Neuronal stem cell (in vitro differentiated cells): ENCODE measurements around the gene CAP1.

ENCODE experiments used
- DNase-seq: peaks from one replicate; pipeline ENCODE4 v3.0.0-alpha.2; 2013; ENCODE audit warnings: low spot score
- H2AFZ ChIP-seq: one replicate; pipeline ENCODE4 v1.6.1; 2013; ENCODE audit warnings: mild to moderate bottlenecking, low read length, inconsistent platforms
- H2AK5ac ChIP-seq: 2 replicates; pipeline ENCODE4 v1.6.1; 2013; ENCODE audit warnings: low read depth, mild to moderate bottlenecking, inconsistent platforms, low read length, moderate library complexity, mixed read lengths
- H2BK120ac ChIP-seq: 2 replicates; pipeline ENCODE4 v1.6.1; 2013; ENCODE audit warnings: low read depth, mild to moderate bottlenecking, inconsistent platforms, low read length, moderate library complexity, mixed read lengths
- H2BK12ac ChIP-seq: one replicate; pipeline ENCODE4 v1.6.1; 2013; ENCODE audit warnings: low read length, inconsistent platforms
- H2BK15ac ChIP-seq: 2 replicates; pipeline ENCODE4 v1.6.1; 2013; ENCODE audit warnings: mild to moderate bottlenecking, low read length, inconsistent platforms, mixed read lengths
- H2BK5ac ChIP-seq: one replicate; pipeline ENCODE4 v1.6.1; 2013; ENCODE audit warnings: inconsistent platforms, mild to moderate bottlenecking, low read length, moderate library complexity
- H3K14ac ChIP-seq: one replicate; pipeline ENCODE4 v1.6.1; 2013; ENCODE audit warnings: low read length, inconsistent platforms
- H3K18ac ChIP-seq: 2 replicates; pipeline ENCODE4 v1.6.1; 2013; ENCODE audit warnings: low read length, inconsistent platforms
- H3K23ac ChIP-seq: 2 replicates; pipeline ENCODE4 v1.6.1; 2013; ENCODE audit warnings: low read depth, mild to moderate bottlenecking, mixed read lengths, low read length, inconsistent platforms; ENCODE audit not compliant: poor library complexity
- H3K27ac ChIP-seq: replicated peaks from 3 replicates; pipeline ENCODE4 v1.5.1; 2013; ENCODE audit warnings: low read length, inconsistent platforms
- H3K27me3 ChIP-seq, 3 experiments: 2 replicates each; pipeline ENCODE4 v1.6.1; 2013; ENCODE audit warnings: low read length in 3 of 3, mild to moderate bottlenecking in 2 of 3, inconsistent platforms in 1 of 3, low read depth in 1 of 3, mixed read lengths in 1 of 3, moderate library complexity in 1 of 3; ENCODE audit not compliant: control insufficient read depth in 3 of 3, insufficient read depth in 3 of 3
- H3K36me3 ChIP-seq, 2 donors: replicated peaks in 1 of 2; 2 replicates each; pipeline ENCODE4 v1.6.1; 2013; ENCODE audit warnings: low read length in 2 of 2; ENCODE audit not compliant: control insufficient read depth in 2 of 2, insufficient read depth in 2 of 2
- H3K4ac ChIP-seq: 2 replicates; pipeline ENCODE4 v1.6.1; 2013; ENCODE audit warnings: inconsistent platforms, mild to moderate bottlenecking, low read length, moderate library complexity
- H3K4me1 ChIP-seq, 2 donors: 1 replicate in 1 of 2; 2 replicates in 1 of 2; pipeline ENCODE4 v1.6.1; 2013; ENCODE audit warnings: low read length in 2 of 2, low read depth in 1 of 2; ENCODE audit not compliant: control insufficient read depth in 2 of 2, insufficient read depth in 1 of 2
- H3K4me2 ChIP-seq: one replicate; pipeline ENCODE4 v1.6.1; 2013; ENCODE audit warnings: mild to moderate bottlenecking, low read length, inconsistent platforms; ENCODE audit not compliant: insufficient read depth, poor library complexity, severe bottlenecking
- H3K4me3 ChIP-seq, 2 donors: 2 replicates each; pipeline ENCODE4 v1.5.1; 2013; ENCODE audit warnings: low read length in 2 of 2, mild to moderate bottlenecking in 2 of 2, inconsistent platforms in 1 of 2, moderate library complexity in 1 of 2
- H3K79me1 ChIP-seq: one replicate; pipeline ENCODE4 v1.6.1; 2013; ENCODE audit warnings: low read depth, mild to moderate bottlenecking, inconsistent platforms, low read length, moderate library complexity
- H3K9ac ChIP-seq: one replicate; pipeline ENCODE4 v1.6.1; 2013; ENCODE audit warnings: mild to moderate bottlenecking, low read depth, low read length, inconsistent platforms; ENCODE audit not compliant: poor library complexity
- H3K9me3 ChIP-seq, 2 donors: replicated peaks in 1 of 2; 2 replicates each; pipeline versions ENCODE3 to v1.6.1; 2013; ENCODE audit warnings: low read length in 2 of 2, mild to moderate bottlenecking in 2 of 2, inconsistent platforms in 1 of 2, low read depth in 1 of 2, mixed read lengths in 1 of 2, moderate library complexity in 1 of 2; ENCODE audit not compliant: control insufficient read depth in 2 of 2, insufficient read depth in 1 of 2
- H4K8ac ChIP-seq: one replicate; pipeline ENCODE4 v1.6.1; 2013; ENCODE audit warnings: low read depth, mild to moderate bottlenecking, inconsistent platforms, low read length, moderate library complexity
- H4K91ac ChIP-seq: one replicate; pipeline ENCODE4 v1.6.1; 2013; ENCODE audit warnings: low read length, low read depth, mild to moderate bottlenecking, inconsistent platforms; ENCODE audit not compliant: poor library complexity
- WGBS, 2 donors: extraction: QIAGEN DNeasy Blood & Tissue Kit; methylation state at CpG; one replicate each; pipeline ENCODE4 v1.1.7; 2013; ENCODE audit warnings: missing lambda C conversion rate in 2 of 2, mixed read lengths in 1 of 2; ENCODE audit not compliant: insufficient read length in 2 of 2, insufficient replicate concordance in 1 of 2; ENCODE audit errors: extremely low coverage in 2 of 2; 5-methylcytosine and 5-hydroxymethylcytosine counted together

The CAP1 gene

DNA sequence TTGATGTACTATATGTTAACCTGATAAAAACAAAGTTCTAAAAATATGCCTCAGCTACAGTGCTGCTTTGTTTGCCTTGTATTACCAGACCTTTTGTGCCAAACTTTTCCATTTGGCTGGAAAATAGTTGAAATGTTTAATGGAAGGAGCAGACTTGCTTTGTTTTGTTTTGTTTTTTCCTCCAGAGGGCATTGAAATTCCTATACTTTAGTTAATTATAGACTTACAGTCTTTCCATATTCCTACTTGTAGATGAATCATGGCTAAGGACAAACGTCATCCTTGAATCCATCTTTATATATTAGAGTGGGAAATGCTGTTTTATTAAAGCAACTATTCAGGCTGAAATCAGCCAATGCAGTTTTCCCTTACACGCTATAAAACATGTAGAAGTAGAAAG is 6.7 kb downstream of the CAP1 start:
- peaks cover 3% of the 10 kb centered on the region for H3K79me1 ChIP-seq

GRCh38 chr1:40047769-40048168 is 7.2 kb downstream of the CAP1 start:
- Histone ChIP-seq H3K4me1 (no peaks in the 10 kb centered on the region), H3K18ac (no peak overlapping the region), H2BK12ac (no peak overlapping the region), H3K36me3 (peaks cover 0 to 54% of the 10 kb centered on the region in 2 donors), H3K79me1 (peaks cover 2% of the 10 kb centered on the region), H3K4me2 (no peak overlapping the region), H3K27me3 (no peaks in the 10 kb centered on the region), H3K14ac (no peak overlapping the region), H3K9me3 (no peaks in the 10 kb centered on the region), H2BK5ac (no peak overlapping the region), H3K23ac (no peak overlapping the region), H3K9ac (no peak overlapping the region), H4K8ac (no peak overlapping the region), H2AFZ (no peak overlapping the region), H2BK120ac (no peak overlapping the region), H3K4me3 (no peak overlapping the region), H3K27ac (no peak overlapping the region), H2BK15ac (no peak overlapping the region), H4K91ac (no peak overlapping the region), H2AK5ac (no peak overlapping the region), H3K4ac (no peak overlapping the region)
- DNase-seq, result no peak
- WGBS, 2 donors, result no CpG with 5 or more reads among the region's 5 CpGs

More for the DNA sequence above, 6.7 kb downstream of the CAP1 start:
- H3K9me3 ChIP-seq, result no peaks in the 10 kb centered on the region
- H3K4me3 ChIP-seq, result no peak overlapping the region
- peaks cover 0 to 58% of the 10 kb centered on the region in 2 donors for H3K36me3 ChIP-seq
- DNase-seq, result no peak
- no CpG with 5 or more reads among the region's 2 CpGs for WGBS, 2 donors
- H2BK120ac ChIP-seq, result no peak overlapping the region
- H2AFZ ChIP-seq, result no peak overlapping the region
- no peak overlapping the region for H2AK5ac ChIP-seq
- H3K14ac ChIP-seq, result no peak overlapping the region
- no peak overlapping the region for H4K91ac ChIP-seq
- no peak overlapping the region for H2BK5ac ChIP-seq
- H3K4me2 ChIP-seq, result no peak overlapping the region
- H3K23ac ChIP-seq, result no peak overlapping the region
- H3K18ac ChIP-seq, result no peak overlapping the region
- no peak overlapping the region for H3K27ac ChIP-seq
- H3K4ac ChIP-seq, result no peak overlapping the region
- H2BK12ac ChIP-seq, result no peak overlapping the region
- no peak overlapping the region for H3K9ac ChIP-seq
- H4K8ac ChIP-seq, result no peak overlapping the region
- H2BK15ac ChIP-seq, result no peak overlapping the region
- no peaks in the 10 kb centered on the region for H3K27me3 ChIP-seq
- H3K4me1 ChIP-seq, result no peaks in the 10 kb centered on the region

GRCh38 chr1:40049725-40050124 is 9.2 kb downstream of the CAP1 start:
- H2BK120ac ChIP-seq, result no peak overlapping the region
- WGBS, 2 donors, result no CpG with 5 or more reads among the region's 2 CpGs
- no peak overlapping the region for H2BK12ac ChIP-seq
- no peak overlapping the region for H2AFZ ChIP-seq
- no peak overlapping the region for H3K4me3 ChIP-seq
- no peak overlapping the region for H3K14ac ChIP-seq
- H3K18ac ChIP-seq, result no peak overlapping the region
- DNase-seq, result no peak
- H3K9ac ChIP-seq, result no peak overlapping the region
- no peak overlapping the region for H2BK5ac ChIP-seq
- H4K8ac ChIP-seq, result no peak overlapping the region
- H3K79me1 ChIP-seq, result peaks cover 2% of the 10 kb centered on the region
- no peak overlapping the region for H3K4me2 ChIP-seq
- peaks cover 0 to 56% of the 10 kb centered on the region in 2 donors for H3K36me3 ChIP-seq
- H3K27ac ChIP-seq, result no peak overlapping the region
- no peak overlapping the region for H2AK5ac ChIP-seq
- H3K4ac ChIP-seq, result no peak overlapping the region
- no peaks in the 10 kb centered on the region for H3K27me3 ChIP-seq
- no peaks in the 10 kb centered on the region for H3K4me1 ChIP-seq
- H3K23ac ChIP-seq, result no peak overlapping the region
- no peaks in the 10 kb centered on the region for H3K9me3 ChIP-seq
- no peak overlapping the region for H4K91ac ChIP-seq
- H2BK15ac ChIP-seq, result no peak overlapping the region

GRCh38 chr1:40050863-40051262 is 10.3 kb downstream of the CAP1 start:
- peaks cover 0 to 59% of the 10 kb centered on the region in 2 donors for H3K36me3 ChIP-seq
- H3K79me1 ChIP-seq, result peaks cover 2% of the 10 kb centered on the region
- no peak overlapping the region for H3K14ac ChIP-seq
- no CpG with 5 or more reads among the region's 3 CpGs for WGBS, 2 donors
- no peak overlapping the region for H2BK12ac ChIP-seq
- no peak overlapping the region for H3K4me3 ChIP-seq
- H2BK15ac ChIP-seq, result no peak overlapping the region
- no peak overlapping the region for H2BK120ac ChIP-seq
- H2BK5ac ChIP-seq, result no peak overlapping the region
- no peak overlapping the region for H4K91ac ChIP-seq
- H3K9me3 ChIP-seq, result no peaks in the 10 kb centered on the region
- H3K4ac ChIP-seq, result no peak overlapping the region
- no peak overlapping the region for H2AFZ ChIP-seq
- no peak overlapping the region for H4K8ac ChIP-seq
- no peak overlapping the region for H3K27ac ChIP-seq
- H3K18ac ChIP-seq, result no peak overlapping the region
- H2AK5ac ChIP-seq, result no peak overlapping the region
- DNase-seq, result no peak
- no peak overlapping the region for H3K4me2 ChIP-seq
- no peaks in the 10 kb centered on the region for H3K27me3 ChIP-seq
- no peaks in the 10 kb centered on the region for H3K4me1 ChIP-seq
- no peak overlapping the region for H3K9ac ChIP-seq
- no peak overlapping the region for H3K23ac ChIP-seq
